Stimulated activated effector memory CD8-positive, alpha-beta T cell treated with anti-CD3 and anti-CD28 coated beads, Interleukin-12 subunit alpha, Interleukin-12 subunit beta, amount 100 ng/mL, for 72 hours (primary cell): ENCODE results near the gene ARHGAP5.

Experiments
- ATAC-seq: fragments of 150-1000 bp; cut with Tn5 transposase; 2 replicates; pipeline ENCODE4 v1.10.0; 2021
- DNase-seq, 2 donors: peaks; one replicate each; pipeline ENCODE4 v3.0.0; 2021 to 2022; ENCODE audit warnings: low spot score in 2 of 2
- H3K27ac Mint-ChIP-seq: one replicate; pipeline ENCODE4 v1.8.0; 2022; ENCODE audit warnings: mild to moderate bottlenecking, mixed read lengths
- H3K36me3 Mint-ChIP-seq: one replicate; pipeline ENCODE4 v1.8.0; 2022; ENCODE audit warnings: mild to moderate bottlenecking, mixed read lengths
- H3K4me1 Mint-ChIP-seq: one replicate; pipeline ENCODE4 v1.8.0; 2022; ENCODE audit warnings: mixed read lengths
- H3K4me3 Mint-ChIP-seq: one replicate; pipeline ENCODE4 v1.8.0; 2022; ENCODE audit warnings: mild to moderate bottlenecking, mixed read lengths
- H3K9me3 Mint-ChIP-seq: one replicate; pipeline ENCODE4 v1.8.0; 2022; ENCODE audit warnings: mixed read lengths

Gene ARHGAP5

GRCh38 chr14:32167907-32168306, 90.8 kb downstream of the ARHGAP5 start:
- ATAC-seq (no peak), DNase-seq (no peak)
- no peak overlapping the region for H3K27ac Mint-ChIP-seq
- no peaks in the 10 kb centered on the region for H3K36me3 Mint-ChIP-seq
- H3K4me3 Mint-ChIP-seq = no peak overlapping the region
- H3K9me3 Mint-ChIP-seq = no peaks in the 10 kb centered on the region
- no peaks in the 10 kb centered on the region for H3K4me1 Mint-ChIP-seq

- Mint-ChIP-seq H3K36me3 (no peaks in the 10 kb centered on the region), H3K4me1 (no peaks in the 10 kb centered on the region), H3K4me3 (no peak overlapping the region), H3K9me3 (no peaks in the 10 kb centered on the region), H3K27ac (no peak overlapping the region)
- ATAC-seq (no peak), DNase-seq (no peak)
Observed at GRCh38 chr14:32169191-32169590, 92.1 kb downstream of the ARHGAP5 start.

- H3K27ac Mint-ChIP-seq = no peak overlapping the region
Observed at GRCh38 chr14:32171469-32171868, 94.4 kb downstream of the ARHGAP5 start.

GRCh38 chr14:32183151-32184058, 106.3 kb downstream of the ARHGAP5 start:
- peaks cover 10% of the 10 kb centered on the region for H3K9me3 Mint-ChIP-seq
- H3K4me1 Mint-ChIP-seq = no peaks in the 10 kb centered on the region
- H3K36me3 Mint-ChIP-seq = no peaks in the 10 kb centered on the region
- H3K27ac Mint-ChIP-seq = no peak overlapping the region
- no peak for ATAC-seq
- no peak overlapping the region for H3K4me3 Mint-ChIP-seq
- no peak for DNase-seq

More at GRCh38 chr14:32171469-32171868, 94.4 kb downstream of the ARHGAP5 start:
- H3K4me3 Mint-ChIP-seq = no peak overlapping the region
- H3K36me3 Mint-ChIP-seq = no peaks in the 10 kb centered on the region
- DNase-seq = no peak
- no peaks in the 10 kb centered on the region for H3K9me3 Mint-ChIP-seq
- no peak for ATAC-seq
- no peaks in the 10 kb centered on the region for H3K4me1 Mint-ChIP-seq

GRCh38 chr14:32185097-32185496, 108.0 kb downstream of the ARHGAP5 start:
- no peak for DNase-seq
- no peak overlapping the region for H3K4me3 Mint-ChIP-seq
- H3K36me3 Mint-ChIP-seq = no peaks in the 10 kb centered on the region
- peaks cover 10% of the 10 kb centered on the region for H3K9me3 Mint-ChIP-seq
- no peaks in the 10 kb centered on the region for H3K4me1 Mint-ChIP-seq
- H3K27ac Mint-ChIP-seq = no peak overlapping the region
- ATAC-seq = no peak

- H3K4me3 Mint-ChIP-seq = no peak overlapping the region
- no peaks in the 10 kb centered on the region for H3K36me3 Mint-ChIP-seq
- H3K9me3 Mint-ChIP-seq = peaks cover 4% of the 10 kb centered on the region
- no peak for ATAC-seq
- DNase-seq = no peak
- H3K4me1 Mint-ChIP-seq = no peaks in the 10 kb centered on the region
- no peak overlapping the region for H3K27ac Mint-ChIP-seq
Observed at GRCh38 chr14:32186248-32186647, 109.1 kb downstream of the ARHGAP5 start.

GRCh38 chr14:32189811-32190210, 112.7 kb downstream of the ARHGAP5 start:
- Mint-ChIP-seq H3K9me3 (peaks cover 4% of the 10 kb centered on the region), H3K4me1 (no peaks in the 10 kb centered on the region), H3K27ac (no peak overlapping the region), H3K36me3 (no peaks in the 10 kb centered on the region), H3K4me3 (no peak overlapping the region)
- DNase-seq (no peak), ATAC-seq (no peak)

- Mint-ChIP-seq H3K9me3 (no peaks in the 10 kb centered on the region), H3K36me3 (no peaks in the 10 kb centered on the region), H3K27ac (no peak overlapping the region), H3K4me1 (no peaks in the 10 kb centered on the region), H3K4me3 (no peak overlapping the region)
- ATAC-seq (no peak), DNase-seq (no peak)
Observed at GRCh38 chr14:32190673-32191072, 113.6 kb downstream of the ARHGAP5 start.

- H3K4me1 Mint-ChIP-seq = no peaks in the 10 kb centered on the region
- ATAC-seq = no peak
- no peak overlapping the region for H3K4me3 Mint-ChIP-seq
- no peak overlapping the region for H3K27ac Mint-ChIP-seq
- H3K9me3 Mint-ChIP-seq = no peaks in the 10 kb centered on the region
- H3K36me3 Mint-ChIP-seq = no peaks in the 10 kb centered on the region
- no peak for DNase-seq
Observed at GRCh38 chr14:32192712-32193373, 115.7 kb downstream of the ARHGAP5 start.

GRCh38 chr14:32193532-32193931, 116.4 kb downstream of the ARHGAP5 start:
- Mint-ChIP-seq H3K27ac (no peak overlapping the region), H3K4me1 (no peaks in the 10 kb centered on the region), H3K4me3 (no peak overlapping the region), H3K36me3 (no peaks in the 10 kb centered on the region), H3K9me3 (no peaks in the 10 kb centered on the region)
- ATAC-seq = peak; percentile 71
- DNase-seq = no peak

GRCh38 chr14:32195636-32196035, 118.5 kb downstream of the ARHGAP5 start:
- Mint-ChIP-seq H3K4me3 (no peak overlapping the region), H3K36me3 (no peaks in the 10 kb centered on the region), H3K9me3 (no peaks in the 10 kb centered on the region), H3K27ac (no peak overlapping the region), H3K4me1 (no peaks in the 10 kb centered on the region)
- ATAC-seq (no peak), DNase-seq (no peak)

GRCh38 chr14:32197919-32198318, 120.8 kb downstream of the ARHGAP5 start:
- Mint-ChIP-seq H3K27ac (no peak overlapping the region), H3K9me3 (no peaks in the 10 kb centered on the region), H3K4me3 (no peak overlapping the region), H3K4me1 (peaks cover 20% of the 10 kb centered on the region), H3K36me3 (peaks cover 9% of the 10 kb centered on the region)
- DNase-seq (no peak), ATAC-seq (peak; percentile 60)

GRCh38 chr14:32200368-32201192, 123.5 kb downstream of the ARHGAP5 start:
- no peak for DNase-seq

GRCh38 chr14:32201193-32201815, 124.2 kb downstream of the ARHGAP5 start:
- DNase-seq = peak; percentile 55 to 87
- Mint-ChIP-seq H3K9me3 (no peaks in the 10 kb centered on the region), H3K4me1 (peaks cover 41% of the 10 kb centered on the region), H3K27ac (peak overlapping the region; percentile 97), H3K4me3 (peak overlapping the region; percentile 84), H3K36me3 (peaks cover 22% of the 10 kb centered on the region)
- peak; percentile 67 for ATAC-seq

More at GRCh38 chr14:32200368-32201192, 123.5 kb downstream of the ARHGAP5 start:
- ATAC-seq = no peak
- H3K4me3 Mint-ChIP-seq = peak overlapping the region; percentile 84
- peaks cover 22% of the 10 kb centered on the region for H3K36me3 Mint-ChIP-seq
- peak overlapping the region; percentile 97 for H3K27ac Mint-ChIP-seq
- no peaks in the 10 kb centered on the region for H3K9me3 Mint-ChIP-seq
- H3K4me1 Mint-ChIP-seq = peaks cover 33% of the 10 kb centered on the region
